GM12878 (cell line): Measurements from ENCODE around the gene INPP1. TPM values are rescaled to one million over a fixed set of nuclear protein-coding genes. Genes with fewer than 3 reads are reported as not detected.

Experiments
- ATAC-seq: fragments of 200-7000 bp; cut with Tn5 transposase; 3 replicates; pipeline ENCODE4 v1.9.1; 2020; ENCODE audit warnings: mild to moderate bottlenecking, moderate library complexity
- BruUV-seq: library from RNA; stranded (reverse); fragments of 400-500 nt; replicated peaks from 2 replicates; lab custom pipeline; 2021; lab: Mats Ljungman, UMichigan
- CTCF ChIA-PET: fragments of 300-600 bp; sonication (Branson Sonifier 250); formaldehyde crosslinking; extraction: SDS; loops from one replicate; lab custom pipeline; 2021; ENCODE audit warnings: inconsistent platforms; lab: Yijun Ruan, JAX
- POLR2A ChIA-PET: fragments of 350-600 bp; formaldehyde crosslinking; extraction: SDS; loops from one replicate; lab custom pipeline; 2021; ENCODE audit warnings: inconsistent platforms; lab: Charles Lee
- RAD21 ChIA-PET: fragments of 300-600 bp; sonication (Branson Sonifier 250); formaldehyde crosslinking; loops from one replicate; lab custom pipeline; 2023; ENCODE audit warnings: antibody characterized with exemption; ENCODE audit not compliant: unreplicated experiment; lab: Charles Lee
- SMC1A ChIA-PET: fragments of 300-600 bp; sonication (Branson Sonifier 250); formaldehyde crosslinking; loops from one replicate; lab custom pipeline; 2023; ENCODE audit not compliant: unreplicated experiment, uncharacterized antibody; lab: Charles Lee
- DNase-seq: peaks from one replicate; pipeline ENCODE4 v3.0.0-alpha.2; 2011; ENCODE audit warnings: low read depth, low spot score
- FAIRE-seq: peaks from 3 replicates; lab custom pipeline; 2011; peaks lifted over from hg19 to GRCh38; lab: Jason Lieb, UNC
- H2AFZ ChIP-seq: 2 replicates; pipeline ENCODE4 v1.6.0; 2011; ENCODE audit warnings: low read depth, low read length, control low read depth; ENCODE audit not compliant: control insufficient read depth
- H3K27ac ChIP-seq: 2 replicates; pipeline ENCODE4 v1.5.1; 2011; ENCODE audit warnings: control low read depth; ENCODE audit not compliant: control insufficient read depth, insufficient read depth
- H3K27me3 ChIP-seq, 2 experiments: replicated peaks in 1 of 2; 2 replicates each; pipeline versions ENCODE4 v1.6.0 to v1.6.1; 2011; ENCODE audit warnings: low read length in 1 of 2; ENCODE audit not compliant: control insufficient read depth in 2 of 2, insufficient read depth in 2 of 2
- H3K36me3 ChIP-seq, 2 experiments: 2 replicates each; pipeline ENCODE4 v1.5.1; 2011; ENCODE audit warnings: low read length in 1 of 2; ENCODE audit not compliant: control insufficient read depth in 2 of 2, insufficient read depth in 2 of 2
- H3K4me1 ChIP-seq: 2 replicates; pipeline ENCODE4 v1.6.1; 2011; ENCODE audit warnings: mild to moderate bottlenecking, low read length, moderate library complexity, mixed read lengths; ENCODE audit not compliant: control insufficient read depth, insufficient read depth
- H3K4me2 ChIP-seq: 2 replicates; pipeline ENCODE4 v1.6.0; 2011; ENCODE audit warnings: control low read depth; ENCODE audit not compliant: control insufficient read depth, insufficient read depth
- H3K4me3 ChIP-seq: fragments of 200-600 bp; sonication (generic); 2 replicates; pipeline ENCODE4 v1.5.1; 2016
- H3K79me2 ChIP-seq: 2 replicates; pipeline ENCODE4 v1.6.0; 2011; ENCODE audit warnings: low read length; ENCODE audit not compliant: control insufficient read depth, insufficient read depth
- H3K9ac ChIP-seq: 2 replicates; pipeline ENCODE4 v1.8.0; 2011; ENCODE audit warnings: low read length, control low read depth, mixed read lengths; ENCODE audit not compliant: control insufficient read depth, insufficient read depth
- H3K9me3 ChIP-seq: replicated peaks from 3 replicates; pipeline ENCODE4 v1.5.1; 2011; ENCODE audit warnings: mild to moderate bottlenecking, low read length; ENCODE audit not compliant: control insufficient read depth, insufficient read depth
- H4K20me1 ChIP-seq: 2 replicates; pipeline ENCODE4 v1.6.0; 2011; ENCODE audit not compliant: control insufficient read depth, insufficient read depth
- CBX5 ChIP-seq: sonication (generic); IDR thresholded peaks from 2 replicates; pipeline ENCODE4 v1.6.1; 2016; ENCODE audit warnings: low read depth, moderate library complexity, mild to moderate bottlenecking, inconsistent platforms
- EZH2 ChIP-seq: IDR thresholded peaks from 2 replicates; pipeline ENCODE4 v1.6.1; 2012; ENCODE audit warnings: low read depth, mild to moderate bottlenecking, control low read depth, inconsistent platforms, low read length, borderline replicate concordance; ENCODE audit not compliant: control insufficient read depth
- IRF4 ChIP-seq: IDR thresholded peaks from 2 replicates; pipeline ENCODE4 v1.6.1; 2011; ENCODE audit warnings: low read depth, low read length
- MYC ChIP-seq: IDR thresholded peaks from 2 replicates; pipeline ENCODE4 v1.6.1; 2011; ENCODE audit warnings: mild to moderate bottlenecking, low read length, moderate library complexity, inconsistent platforms; ENCODE audit not compliant: insufficient read depth, insufficient replicate concordance, insufficient read length, severe bottlenecking
- NFXL1 ChIP-seq: fragments of 450-650 bp; IDR thresholded peaks from 2 replicates; pipeline ENCODE4 v1.6.1; 2017; ENCODE audit warnings: antibody characterized with exemption, mild to moderate bottlenecking, borderline replicate concordance
- PRDM15 ChIP-seq: fragments of 450-650 bp; formaldehyde crosslinking; IDR thresholded peaks from 2 replicates; pipeline ENCODE4 v1.4.0; 2020; ENCODE audit warnings: mild to moderate bottlenecking, moderate library complexity
- RAD51 ChIP-seq: fragments of 450-650 bp; IDR thresholded peaks from 2 replicates; pipeline ENCODE4 v1.6.1; 2016; ENCODE audit warnings: moderate library complexity, mild to moderate bottlenecking, inconsistent platforms
- SMAD1 ChIP-seq: fragments of 450-650 bp; IDR thresholded peaks from 2 replicates; pipeline ENCODE4 v1.6.1; 2018; ENCODE audit warnings: mild to moderate bottlenecking, low read depth; ENCODE audit not compliant: partially characterized antibody
- TCF12 ChIP-seq: IDR thresholded peaks from 2 replicates; pipeline ENCODE4 v1.6.1; 2011; ENCODE audit warnings: low read depth, mild to moderate bottlenecking, low read length
- TCF3 ChIP-seq: IDR thresholded peaks from 2 replicates; pipeline ENCODE4 v1.6.1; 2012; ENCODE audit warnings: low read depth, mild to moderate bottlenecking, low read length, borderline replicate concordance; ENCODE audit not compliant: insufficient read depth
- ZBED1 ChIP-seq: IDR thresholded peaks from 2 replicates; pipeline ENCODE4 v1.6.1; 2016; ENCODE audit warnings: borderline replicate concordance
- ZNF217 ChIP-seq: fragments of 450-650 bp; IDR thresholded peaks from 2 replicates; pipeline ENCODE4 v1.6.1; 2017; ENCODE audit warnings: antibody characterized with exemption, mild to moderate bottlenecking
- WGBS: methylation state at CpG from one replicate; pipeline ENCODE4 v1.1.6; 2016; ENCODE audit warnings: low lambda C conversion rate; ENCODE audit not compliant: insufficient replicate concordance, insufficient coverage; ENCODE audit errors: missing lambda C conversion rate; 5-methylcytosine and 5-hydroxymethylcytosine counted together
- in situ Hi-C: fragments of 300-500 bp; cut with MboI; formaldehyde crosslinking; loops from 9 replicates; pipeline ENCODE4 v1.14.3; 2018; ENCODE audit warnings: mixed read lengths
- intact Hi-C: fragments of 100-400 bp; cut with micrococcal nuclease; formaldehyde crosslinking; loops from one replicate; pipeline ENCODE4 v1.14.2; 2022; ENCODE audit not compliant: unreplicated experiment
- polyA plus RNA-seq, 11 experiments: library from polyadenylated mRNA; depleted of rRNA in 4 of 11; unstranded in 6 of 11; stranded (reverse) in 5 of 11; fragments of >200 nt; fragmentation: Nextera tagmentation in 4 of 11; fragmentation: Illumina TruSeq in 1 of 11; extraction: Ambion mirVana in 4 of 11; extraction: Trizol in 1 of 11; gene quantifications; 1 replicate in 1 of 11; 2 replicates in 10 of 11; pipeline versions ENCODE4 v1.2.1 to v1.2.3, GENCODE V29; 2011 to 2016; ENCODE audit warnings: inconsistent platforms in 2 of 11, missing spikeins in 2 of 11, low read depth in 1 of 11
- total RNA-seq, 4 experiments: library from RNA; depleted of rRNA in 3 of 4; stranded (reverse); fragments of >200 nt in 3 of 4; fragmentation: Illumina TruSeq in 1 of 4; extraction: Trizol in 1 of 4; gene quantifications; 2 replicates each; pipeline versions ENCODE4 v1.2.1 to v1.2.3, GENCODE V29; 2013 to 2021
- TF ChIP-seq, protein P1 (sequence below): fragments of 450-650 bp; IDR thresholded peaks from 2 replicates; pipeline ENCODE4 v1.6.1; 2014; ENCODE audit warnings: mild to moderate bottlenecking
- TF ChIP-seq, protein P2 (sequence below): fragments of 150-350 bp; IDR thresholded peaks from 2 replicates; pipeline ENCODE4 v1.6.1; 2014; ENCODE audit warnings: mild to moderate bottlenecking, low read depth, low read length

The INPP1 gene
- total and polyA plus RNA-seq, 10 of the 15 experiments (the other 5 are each of a cell fraction or from before 2014, with no cell fraction given): 3.3 to 17.9 (median 11.1) TPM

GRCh38 chr2:190327867-190328572, 15.4 kb upstream of the INPP1 start (continued):
- no peak for TF ChIP-seq PRDM15 (CRISPR knock-in tag)
- TF ChIP-seq NFXL1: no peak
- no peak for TF ChIP-seq MYC
- no peak for TF ChIP-seq ZBED1
- no peak for TF ChIP-seq SMAD1

DNA sequence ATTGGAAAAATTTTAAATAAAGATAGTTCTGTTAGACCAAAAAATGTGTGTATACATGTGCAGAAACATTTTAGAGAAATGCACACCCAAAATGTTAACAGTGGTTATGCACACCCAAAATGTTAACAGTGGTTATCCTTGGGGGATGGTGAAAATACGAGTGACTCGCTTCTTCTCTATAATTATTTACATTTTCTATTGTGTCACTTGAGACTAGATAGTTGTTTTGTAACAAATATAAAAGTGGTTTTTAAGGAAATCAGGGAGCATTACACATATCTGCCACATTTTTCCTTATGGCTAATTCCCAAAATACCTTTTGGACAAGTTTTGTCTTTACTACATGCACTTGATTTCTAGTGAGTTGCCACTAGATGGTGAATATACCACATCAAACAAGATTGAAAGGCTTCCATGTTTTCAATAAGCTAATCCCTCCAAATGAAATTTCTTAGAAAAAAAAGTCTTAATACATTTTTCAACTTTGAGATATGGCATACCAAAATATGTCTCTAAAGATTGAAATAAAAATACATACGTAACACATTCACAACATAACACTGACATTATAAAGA, 14.7 kb upstream of the INPP1 start:
- Histone ChIP-seq H3K4me2 (no peak overlapping the region), H3K79me2 (no peaks in the 10 kb centered on the region), H2AFZ (no peak overlapping the region), H4K20me1 (no peaks in the 10 kb centered on the region), H3K4me3 (no peak overlapping the region), H3K27me3 (no peaks in the 10 kb centered on the region; a peak in 1 of 4 replicates), H3K9me3 (no peaks in the 10 kb centered on the region), H3K9ac (no peak overlapping the region), H3K27ac (no peak overlapping the region), H3K4me1 (no peaks in the 10 kb centered on the region), H3K36me3 (no peaks in the 10 kb centered on the region)
- no TSS peak for BruUV-seq
- intact Hi-C loops: no loop called here
- no peak for ATAC-seq
- no peak for FAIRE-seq
- no peak for DNase-seq
- ChIA-PET CTCF (interaction anchor here (0.6 to 1.0 kb wide), 2 partner anchors 16 to 39 kb away, joined by 3 to 4 read pairs; no protein-coding TSS in a partner anchor), RAD21 (interaction anchor here (1.5 kb wide), 2 partner anchors 16 to 29 kb away, joined by 3 to 4 read pairs; no protein-coding TSS in a partner anchor), POLR2A (interaction anchor here (1.0 kb wide), 1 partner anchor 32 kb away, joined by 4 read pairs; no protein-coding TSS in a partner anchor), SMC1A (interaction anchor here (1.2 kb wide), 1 partner anchor 222 kb away, joined by 3 read pairs; no protein-coding TSS in a partner anchor)
- 96% methylated on average over 3 of the region's 3 CpGs for WGBS
- in situ Hi-C loops: no loop called here
- TF ChIP-seq, protein P1, sequence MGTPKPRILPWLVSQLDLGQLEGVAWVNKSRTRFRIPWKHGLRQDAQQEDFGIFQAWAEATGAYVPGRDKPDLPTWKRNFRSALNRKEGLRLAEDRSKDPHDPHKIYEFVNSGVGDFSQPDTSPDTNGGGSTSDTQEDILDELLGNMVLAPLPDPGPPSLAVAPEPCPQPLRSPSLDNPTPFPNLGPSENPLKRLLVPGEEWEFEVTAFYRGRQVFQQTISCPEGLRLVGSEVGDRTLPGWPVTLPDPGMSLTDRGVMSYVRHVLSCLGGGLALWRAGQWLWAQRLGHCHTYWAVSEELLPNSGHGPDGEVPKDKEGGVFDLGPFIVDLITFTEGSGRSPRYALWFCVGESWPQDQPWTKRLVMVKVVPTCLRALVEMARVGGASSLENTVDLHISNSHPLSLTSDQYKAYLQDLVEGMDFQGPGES: no peak
- TF ChIP-seq CBX5: no peak
- no peak for TF ChIP-seq EZH2
- TF ChIP-seq, protein P2, sequence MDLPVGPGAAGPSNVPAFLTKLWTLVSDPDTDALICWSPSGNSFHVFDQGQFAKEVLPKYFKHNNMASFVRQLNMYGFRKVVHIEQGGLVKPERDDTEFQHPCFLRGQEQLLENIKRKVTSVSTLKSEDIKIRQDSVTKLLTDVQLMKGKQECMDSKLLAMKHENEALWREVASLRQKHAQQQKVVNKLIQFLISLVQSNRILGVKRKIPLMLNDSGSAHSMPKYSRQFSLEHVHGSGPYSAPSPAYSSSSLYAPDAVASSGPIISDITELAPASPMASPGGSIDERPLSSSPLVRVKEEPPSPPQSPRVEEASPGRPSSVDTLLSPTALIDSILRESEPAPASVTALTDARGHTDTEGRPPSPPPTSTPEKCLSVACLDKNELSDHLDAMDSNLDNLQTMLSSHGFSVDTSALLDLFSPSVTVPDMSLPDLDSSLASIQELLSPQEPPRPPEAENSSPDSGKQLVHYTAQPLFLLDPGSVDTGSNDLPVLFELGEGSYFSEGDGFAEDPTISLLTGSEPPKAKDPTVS: no peak
- TF ChIP-seq TCF12: no peak
- TF ChIP-seq IRF4: no peak
- TF ChIP-seq ZNF217: no peak
- TF ChIP-seq TCF3: no peak
- TF ChIP-seq RAD51: no peak
